ENCODE results near the gene NEBL.

The NEBL gene

GRCh38 chr10:20809631-20810030, 87.5 kb downstream of the NEBL start:
- no peak overlapping the region for H3K9ac ChIP-seq (ENCODE audit: insufficient read length)
- H3K36me3 ChIP-seq (ENCODE audit: insufficient read depth, low read length), result no peaks in the 10 kb centered on the region
- H3K4me3 ChIP-seq, result no peak overlapping the region
- TF ChIP-seq POLR2AphosphoS5 (IDR thresholded peaks at IDR 0.05; ENCODE audit: borderline replicate concordance, low read depth, low read length), result no peak
- TF ChIP-seq EZH2 (IDR thresholded peaks at IDR 0.05), result no peak
- no peak for TF ChIP-seq FOXP2 (optimal IDR thresholded peaks at IDR 0.05; ENCODE audit: control extremely low read depth, extremely low read length, insufficient read depth)
- H3K9me3 ChIP-seq (ENCODE audit: low read depth, low read length), result no peaks in the 10 kb centered on the region
- no peak for DNase-seq (ENCODE audit: low read depth, low spot score)
- no peak overlapping the region for H3K27ac ChIP-seq

DNA sequence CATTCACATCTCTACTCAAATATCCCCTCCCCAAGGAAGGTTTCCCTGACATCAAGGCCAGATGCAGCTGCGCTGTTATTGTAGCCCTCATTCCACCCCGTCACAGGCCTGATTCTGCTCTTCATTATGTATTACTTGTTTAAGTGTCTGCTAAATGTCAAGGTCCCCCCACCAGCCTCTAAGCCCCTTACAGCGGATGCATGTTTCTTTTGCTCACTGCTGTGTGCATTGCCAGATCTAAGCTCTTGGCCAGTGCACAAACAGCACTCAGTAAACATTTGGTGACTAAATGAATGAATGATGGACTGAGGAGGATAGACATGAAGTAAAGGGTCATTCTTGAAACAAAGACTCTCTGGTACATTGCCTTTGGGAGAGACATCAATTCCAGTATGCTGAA, 90.6 kb downstream of the NEBL start:
- DNase-seq (ENCODE audit: low read depth, low spot score), result no peak
- no peak overlapping the region for H3K9ac ChIP-seq (ENCODE audit: insufficient read length)
- H3K36me3 ChIP-seq (ENCODE audit: insufficient read depth, low read length), result no peaks in the 10 kb centered on the region
- H3K9me3 ChIP-seq (ENCODE audit: low read depth, low read length), result no peaks in the 10 kb centered on the region
- no peak overlapping the region for H3K4me3 ChIP-seq
- H3K27ac ChIP-seq, result no peak overlapping the region
- TF ChIP-seq EZH2 (IDR thresholded peaks at IDR 0.05) (no peak), FOXP2 (optimal IDR thresholded peaks at IDR 0.05; ENCODE audit: control extremely low read depth, extremely low read length, insufficient read depth) (no peak), POLR2AphosphoS5 (IDR thresholded peaks at IDR 0.05; ENCODE audit: borderline replicate concordance, low read depth, low read length) (no peak)

GRCh38 chr10:20797290-20797689, 99.8 kb downstream of the NEBL start:
- H3K4me3 ChIP-seq, result no peak overlapping the region
- no peak for TF ChIP-seq EZH2 (IDR thresholded peaks at IDR 0.05)
- no peaks in the 10 kb centered on the region for H3K36me3 ChIP-seq (ENCODE audit: insufficient read depth, low read length)
- no peak overlapping the region for H3K9ac ChIP-seq (ENCODE audit: insufficient read length)
- DNase-seq (ENCODE audit: low read depth, low spot score), result no peak
- no peaks in the 10 kb centered on the region for H3K9me3 ChIP-seq (ENCODE audit: low read depth, low read length)
- H3K27ac ChIP-seq, result no peak overlapping the region

GRCh38 chr10:20795391-20795790, 101.7 kb downstream of the NEBL start:
- H3K9ac ChIP-seq (ENCODE audit: insufficient read length), result no peak overlapping the region
- no peak for DNase-seq (ENCODE audit: low read depth, low spot score)
- TF ChIP-seq POLR2AphosphoS5 (IDR thresholded peaks at IDR 0.05; ENCODE audit: borderline replicate concordance, low read depth, low read length), result no peak
- TF ChIP-seq EZH2 (IDR thresholded peaks at IDR 0.05), result no peak
- TF ChIP-seq FOXP2 (optimal IDR thresholded peaks at IDR 0.05; ENCODE audit: control extremely low read depth, extremely low read length, insufficient read depth), result no peak
- no peak overlapping the region for H3K27ac ChIP-seq
- H3K36me3 ChIP-seq (ENCODE audit: insufficient read depth, low read length), result no peaks in the 10 kb centered on the region
- no peaks in the 10 kb centered on the region for H3K9me3 ChIP-seq (ENCODE audit: low read depth, low read length)
- H3K4me3 ChIP-seq, result no peak overlapping the region

DNA sequence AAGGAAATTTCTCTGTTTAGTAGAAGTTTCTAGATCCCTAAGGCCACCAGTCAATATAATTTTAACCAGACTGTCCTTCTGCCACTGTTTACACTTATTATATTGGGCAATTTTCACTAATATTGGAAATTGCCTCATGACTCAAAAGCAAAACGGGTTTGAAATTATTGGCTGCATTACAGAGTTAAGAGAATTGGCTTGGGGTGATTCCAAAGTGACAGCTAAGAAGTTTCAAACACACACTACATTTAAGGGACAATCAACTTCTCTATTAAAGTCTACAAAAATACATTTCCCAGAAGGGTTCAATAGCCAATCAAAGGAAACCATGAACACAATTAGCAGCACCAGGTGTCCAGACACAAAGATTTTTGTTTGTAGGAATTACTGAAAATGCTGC, 111.9 kb downstream of the NEBL start:
- no peak for DNase-seq (ENCODE audit: low read depth, low spot score)
- no peak overlapping the region for H3K4me3 ChIP-seq
- no peak for TF ChIP-seq FOXP2 (optimal IDR thresholded peaks at IDR 0.05; ENCODE audit: control extremely low read depth, extremely low read length, insufficient read depth)
- TF ChIP-seq EZH2 (IDR thresholded peaks at IDR 0.05), result no peak
- no peak for TF ChIP-seq POLR2AphosphoS5 (IDR thresholded peaks at IDR 0.05; ENCODE audit: borderline replicate concordance, low read depth, low read length)
- H3K9ac ChIP-seq (ENCODE audit: insufficient read length), result no peak overlapping the region
- H3K36me3 ChIP-seq (ENCODE audit: insufficient read depth, low read length), result no peaks in the 10 kb centered on the region
- H3K27ac ChIP-seq, result no peak overlapping the region
- H3K9me3 ChIP-seq (ENCODE audit: low read depth, low read length), result no peaks in the 10 kb centered on the region

- no peak overlapping the region for H3K27ac ChIP-seq
- H3K4me3 ChIP-seq, result no peak overlapping the region
- no peak for TF ChIP-seq POLR2AphosphoS5 (IDR thresholded peaks at IDR 0.05; ENCODE audit: borderline replicate concordance, low read depth, low read length)
- no peak for TF ChIP-seq FOXP2 (optimal IDR thresholded peaks at IDR 0.05; ENCODE audit: control extremely low read depth, extremely low read length, insufficient read depth)
- no peak for TF ChIP-seq EZH2 (IDR thresholded peaks at IDR 0.05)
- no peak for DNase-seq (ENCODE audit: low read depth, low spot score)
- H3K9ac ChIP-seq (ENCODE audit: insufficient read length), result no peak overlapping the region
- no peaks in the 10 kb centered on the region for H3K9me3 ChIP-seq (ENCODE audit: low read depth, low read length)
- H3K36me3 ChIP-seq (ENCODE audit: insufficient read depth, low read length), result no peaks in the 10 kb centered on the region
Measured at GRCh38 chr10:20778008-20778757, 118.9 kb downstream of the NEBL start.

DNA sequence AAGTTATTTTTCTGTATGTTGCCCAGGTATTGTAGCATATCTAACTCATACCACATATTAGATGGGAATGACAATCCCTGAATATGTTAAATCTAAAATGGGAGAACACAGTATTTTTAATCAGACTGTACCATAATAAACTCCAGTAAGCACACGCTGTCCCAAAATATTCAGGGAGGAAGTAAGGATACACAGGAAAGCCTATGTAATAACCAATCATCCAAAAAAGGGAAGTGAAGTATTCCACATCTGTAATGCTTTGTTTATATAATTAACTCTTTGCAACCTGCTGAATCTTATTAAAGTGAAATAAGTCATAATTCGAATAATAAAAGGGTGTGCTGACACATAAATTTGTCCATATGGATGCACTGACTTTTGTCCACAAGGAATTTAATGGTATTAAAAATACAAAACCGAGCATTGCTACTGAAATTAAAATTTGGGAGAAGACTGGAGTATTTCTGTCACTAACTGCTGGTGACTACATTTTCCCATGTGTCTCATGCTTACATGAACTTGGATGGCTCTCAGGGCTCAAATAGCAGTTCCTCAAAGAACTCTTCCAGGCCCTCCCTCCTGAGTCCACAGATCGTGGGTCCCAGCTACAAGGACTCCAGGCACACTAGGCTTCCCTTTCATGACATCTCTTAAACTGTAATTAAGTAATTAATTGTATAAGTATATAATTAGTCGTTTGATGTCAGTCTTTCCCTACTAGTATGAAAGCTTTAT, 120.6 kb downstream of the NEBL start:
- H3K9ac ChIP-seq (ENCODE audit: insufficient read length), result no peak overlapping the region
- no peak for DNase-seq (ENCODE audit: low read depth, low spot score)
- TF ChIP-seq FOXP2 (optimal IDR thresholded peaks at IDR 0.05; ENCODE audit: control extremely low read depth, extremely low read length, insufficient read depth) (no peak), POLR2AphosphoS5 (IDR thresholded peaks at IDR 0.05; ENCODE audit: borderline replicate concordance, low read depth, low read length) (no peak), EZH2 (IDR thresholded peaks at IDR 0.05) (no peak)
- no peak overlapping the region for H3K27ac ChIP-seq
- no peaks in the 10 kb centered on the region for H3K36me3 ChIP-seq (ENCODE audit: insufficient read depth, low read length)
- no peak overlapping the region for H3K4me3 ChIP-seq
- H3K9me3 ChIP-seq (ENCODE audit: low read depth, low read length), result no peaks in the 10 kb centered on the region

GRCh38 chr10:20771051-20771450, 126.1 kb downstream of the NEBL start:
- TF ChIP-seq EZH2 (IDR thresholded peaks at IDR 0.05), result no peak
- TF ChIP-seq FOXP2 (optimal IDR thresholded peaks at IDR 0.05; ENCODE audit: control extremely low read depth, extremely low read length, insufficient read depth), result no peak
- no peak for TF ChIP-seq POLR2AphosphoS5 (IDR thresholded peaks at IDR 0.05; ENCODE audit: borderline replicate concordance, low read depth, low read length)
- no peak for DNase-seq (ENCODE audit: low read depth, low spot score)

More at GRCh38 chr10:20771051-20771450, 126.1 kb downstream of the NEBL start:
- no peak overlapping the region for H3K4me3 ChIP-seq
- H3K27ac ChIP-seq, result no peak overlapping the region
- no peak overlapping the region for H3K9ac ChIP-seq (ENCODE audit: insufficient read length)
- H3K9me3 ChIP-seq (ENCODE audit: low read depth, low read length), result no peaks in the 10 kb centered on the region
- H3K36me3 ChIP-seq (ENCODE audit: insufficient read depth, low read length), result no peaks in the 10 kb centered on the region
